HG02943 (cell line): ENCODE data around the gene FAAP100.

ENCODE experiments used
- ATAC-seq: cut with Tn5 transposase; IDR thresholded peaks from one replicate; pipeline ENCODE4 v1.9.1; 2021; ENCODE audit warnings: mild to moderate bottlenecking, low read depth, moderate library complexity; ENCODE audit not compliant: unreplicated experiment

The FAAP100 gene

GRCh38 chr17:81556863-81557262 lies 4.7 kb upstream of the FAAP100 start:
- ATAC-seq, result no peak

GRCh38 chr17:81556175-81556691 lies 4.1 kb upstream of the FAAP100 start:
- no peak for ATAC-seq

- no peak for ATAC-seq
These were observed 1.5 kb upstream of the FAAP100 start for GRCh38 chr17:81553616-81554181.

GRCh38 chr17:81553018-81553615 lies 964 bp upstream of the FAAP100 start:
- ATAC-seq, result no peak

- ATAC-seq, result no peak
These were observed 502 bp downstream of the FAAP100 start for GRCh38 chr17:81551458-81552243.

- no peak for ATAC-seq
These were observed 1.2 kb downstream of the FAAP100 start for GRCh38 chr17:81550830-81551457.

GRCh38 chr17:81550285-81550684 lies 1.9 kb downstream of the FAAP100 start:
- ATAC-seq, result no peak

- no peak for ATAC-seq
These were observed 2.3 kb downstream of the FAAP100 start for GRCh38 chr17:81549826-81550225.

- no peak for ATAC-seq
These were observed 3.1 kb downstream of the FAAP100 start for GRCh38 chr17:81549031-81549557.

- no peak for ATAC-seq
These were observed 4.6 kb downstream of the FAAP100 start for GRCh38 chr17:81547614-81547982.

GRCh38 chr17:81546906-81547613 lies 5.1 kb downstream of the FAAP100 start:
- no peak for ATAC-seq

GRCh38 chr17:81545160-81545949 lies 6.8 kb downstream of the FAAP100 start:
- no peak for ATAC-seq

- no peak for ATAC-seq
These were observed 7.7 kb downstream of the FAAP100 start for GRCh38 chr17:81544281-81544974.

- ATAC-seq, result no peak
These were observed 8.4 kb downstream of the FAAP100 start for GRCh38 chr17:81543756-81544155.

GRCh38 chr17:81543339-81543675 lies 8.8 kb downstream of the FAAP100 start:
- no peak for ATAC-seq

- ATAC-seq, result no peak
These were observed 9.5 kb downstream of the FAAP100 start for GRCh38 chr17:81542431-81543338.

- no peak for ATAC-seq
These were observed 11.0 kb downstream of the FAAP100 start for GRCh38 chr17:81541123-81541522.

- ATAC-seq, result no peak
These were observed 11.5 kb downstream of the FAAP100 start for GRCh38 chr17:81540676-81541027.
